Measurements from ENCODE around the gene LYPD8. TPM values are rescaled to one million over a fixed set of nuclear protein-coding genes. Genes with fewer than 3 reads are reported as not detected.

LYPD8 gene
- total and polyA plus RNA-seq, 2 experiments from 2014 or later = not detected

DNA sequence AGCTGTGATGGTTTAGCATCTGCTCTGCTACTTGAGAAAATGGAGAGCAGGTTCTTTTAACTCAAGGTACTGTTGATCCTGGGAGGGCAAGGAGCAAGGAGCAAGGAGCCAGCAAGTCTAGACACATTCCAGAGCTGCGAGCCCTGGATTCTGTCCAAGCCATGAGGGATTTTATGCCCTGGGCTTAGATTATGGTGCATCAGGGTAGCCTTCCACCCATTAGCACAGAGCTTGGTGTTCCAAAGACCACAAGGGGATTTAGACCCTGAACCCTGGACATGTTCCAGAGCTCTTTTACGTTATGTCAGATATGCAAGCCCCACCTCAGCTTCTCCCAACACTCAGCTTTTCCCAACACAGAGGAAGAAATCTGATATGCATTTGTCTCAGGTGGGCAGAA, 51.0 kb downstream of the LYPD8 start:
- H3K27ac Mint-ChIP-seq = no peak overlapping the region
- no peaks in the 10 kb centered on the region for H4K20me1 ChIP-seq (replicated peaks; ENCODE audit: insufficient read depth)
- no peak overlapping the region for H3K4me3 Mint-ChIP-seq
- TF ChIP-seq ZNF462 (CRISPR knock-in tag; IDR thresholded peaks at IDR 0.05) (no peak), NANOG (IDR thresholded peaks at IDR 0.05; ENCODE audit: borderline replicate concordance) (no peak), STAT1 (IDR thresholded peaks at IDR 0.05; ENCODE audit: unreplicated experiment) (no peak), CREB1 (CRISPR knock-in tag; IDR thresholded peaks at IDR 0.05; ENCODE audit: low read depth) (no peak), ZNF114 (CRISPR knock-in tag; IDR thresholded peaks at IDR 0.05) (no peak), EZH2 (IDR thresholded peaks at IDR 0.05; ENCODE audit: low read depth, unreplicated experiment) (no peak), EZH2phosphoT487 (IDR thresholded peaks at IDR 0.05; ENCODE audit: unreplicated experiment) (no peak), ZNF331 (CRISPR knock-in tag; IDR thresholded peaks at IDR 0.05; ENCODE audit: low read depth) (no peak), JUNB (IDR thresholded peaks at IDR 0.05; ENCODE audit: unreplicated experiment) (no peak), POLR2AphosphoS5 (IDR thresholded peaks at IDR 0.05; ENCODE audit: low read depth) (no peak)
- TF ChIP-seq, protein P1, sequence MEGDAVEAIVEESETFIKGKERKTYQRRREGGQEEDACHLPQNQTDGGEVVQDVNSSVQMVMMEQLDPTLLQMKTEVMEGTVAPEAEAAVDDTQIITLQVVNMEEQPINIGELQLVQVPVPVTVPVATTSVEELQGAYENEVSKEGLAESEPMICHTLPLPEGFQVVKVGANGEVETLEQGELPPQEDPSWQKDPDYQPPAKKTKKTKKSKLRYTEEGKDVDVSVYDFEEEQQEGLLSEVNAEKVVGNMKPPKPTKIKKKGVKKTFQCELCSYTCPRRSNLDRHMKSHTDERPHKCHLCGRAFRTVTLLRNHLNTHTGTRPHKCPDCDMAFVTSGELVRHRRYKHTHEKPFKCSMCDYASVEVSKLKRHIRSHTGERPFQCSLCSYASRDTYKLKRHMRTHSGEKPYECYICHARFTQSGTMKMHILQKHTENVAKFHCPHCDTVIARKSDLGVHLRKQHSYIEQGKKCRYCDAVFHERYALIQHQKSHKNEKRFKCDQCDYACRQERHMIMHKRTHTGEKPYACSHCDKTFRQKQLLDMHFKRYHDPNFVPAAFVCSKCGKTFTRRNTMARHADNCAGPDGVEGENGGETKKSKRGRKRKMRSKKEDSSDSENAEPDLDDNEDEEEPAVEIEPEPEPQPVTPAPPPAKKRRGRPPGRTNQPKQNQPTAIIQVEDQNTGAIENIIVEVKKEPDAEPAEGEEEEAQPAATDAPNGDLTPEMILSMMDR (conservative IDR thresholded peaks at IDR 0.05; ENCODE audit: low read depth in 2 of 2) = no peak
- TF ChIP-seq, protein P2, sequence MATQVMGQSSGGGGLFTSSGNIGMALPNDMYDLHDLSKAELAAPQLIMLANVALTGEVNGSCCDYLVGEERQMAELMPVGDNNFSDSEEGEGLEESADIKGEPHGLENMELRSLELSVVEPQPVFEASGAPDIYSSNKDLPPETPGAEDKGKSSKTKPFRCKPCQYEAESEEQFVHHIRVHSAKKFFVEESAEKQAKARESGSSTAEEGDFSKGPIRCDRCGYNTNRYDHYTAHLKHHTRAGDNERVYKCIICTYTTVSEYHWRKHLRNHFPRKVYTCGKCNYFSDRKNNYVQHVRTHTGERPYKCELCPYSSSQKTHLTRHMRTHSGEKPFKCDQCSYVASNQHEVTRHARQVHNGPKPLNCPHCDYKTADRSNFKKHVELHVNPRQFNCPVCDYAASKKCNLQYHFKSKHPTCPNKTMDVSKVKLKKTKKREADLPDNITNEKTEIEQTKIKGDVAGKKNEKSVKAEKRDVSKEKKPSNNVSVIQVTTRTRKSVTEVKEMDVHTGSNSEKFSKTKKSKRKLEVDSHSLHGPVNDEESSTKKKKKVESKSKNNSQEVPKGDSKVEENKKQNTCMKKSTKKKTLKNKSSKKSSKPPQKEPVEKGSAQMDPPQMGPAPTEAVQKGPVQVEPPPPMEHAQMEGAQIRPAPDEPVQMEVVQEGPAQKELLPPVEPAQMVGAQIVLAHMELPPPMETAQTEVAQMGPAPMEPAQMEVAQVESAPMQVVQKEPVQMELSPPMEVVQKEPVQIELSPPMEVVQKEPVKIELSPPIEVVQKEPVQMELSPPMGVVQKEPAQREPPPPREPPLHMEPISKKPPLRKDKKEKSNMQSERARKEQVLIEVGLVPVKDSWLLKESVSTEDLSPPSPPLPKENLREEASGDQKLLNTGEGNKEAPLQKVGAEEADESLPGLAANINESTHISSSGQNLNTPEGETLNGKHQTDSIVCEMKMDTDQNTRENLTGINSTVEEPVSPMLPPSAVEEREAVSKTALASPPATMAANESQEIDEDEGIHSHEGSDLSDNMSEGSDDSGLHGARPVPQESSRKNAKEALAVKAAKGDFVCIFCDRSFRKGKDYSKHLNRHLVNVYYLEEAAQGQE (IDR thresholded peaks at IDR 0.05; ENCODE audit: unreplicated experiment) = no peak
- no peak overlapping the region for H2AFZ ChIP-seq
- H3K9me2 ChIP-seq (ENCODE audit: insufficient read depth) = no peaks in the 10 kb centered on the region
- H3K27ac ChIP-seq (ENCODE audit: low read depth) = no peak overlapping the region
- no peaks in the 10 kb centered on the region for H3K4me1 ChIP-seq (ENCODE audit: insufficient read depth)
- no peaks in the 10 kb centered on the region for H3K27me3 ChIP-seq (ENCODE audit: insufficient read depth)
- no peak for ATAC-seq
- no peaks in the 10 kb centered on the region for H3K79me2 ChIP-seq (replicated peaks; ENCODE audit: insufficient read depth)
- no peak overlapping the region for H3K4me2 ChIP-seq
- no peaks in the 10 kb centered on the region for H3F3A ChIP-seq (replicated peaks; ENCODE audit: low read depth)
- peaks cover 19% of the 10 kb centered on the region for H3K36me3 Mint-ChIP-seq (ENCODE audit: low read depth)
- no peaks in the 10 kb centered on the region for H3K4me1 Mint-ChIP-seq
- DNase-seq (ENCODE audit: low spot score) = no peak
- H3K4me3 ChIP-seq = no peak overlapping the region
- H3K36me3 ChIP-seq (ENCODE audit: insufficient read depth) = peaks cover 7% of the 10 kb centered on the region
- H3K9me3 Mint-ChIP-seq = peaks cover 11% of the 10 kb centered on the region
- peaks cover 2% of the 10 kb centered on the region for H3K27me3 Mint-ChIP-seq (ENCODE audit: insufficient read depth, low read depth, poor library complexity)
